H7 (cell line): ENCODE measurements around the gene SYNJ1. TPM values are rescaled to one million over a fixed set of nuclear protein-coding genes. Genes with fewer than 3 reads are reported as not detected.
"Not testable (repeated sequence)": the region's sequence is repeated elsewhere in the genome, so short reads cannot be mapped to it uniquely, and the experiment has no call there.

ENCODE experiments used
- DNase-seq: peaks from one replicate; pipeline ENCODE4 v3.0.0; 2012
- H3K27me3 ChIP-seq: 2 replicates; pipeline ENCODE4 v1.6.0; 2011; ENCODE audit warnings: mild to moderate bottlenecking, low read length; ENCODE audit not compliant: control insufficient read depth, insufficient read depth
- H3K36me3 ChIP-seq: replicated peaks from 2 replicates; pipeline ENCODE4 v1.5.1; 2011; ENCODE audit warnings: low read length; ENCODE audit not compliant: control insufficient read depth, insufficient read depth
- H3K4me3 ChIP-seq: 2 replicates; pipeline ENCODE4 v1.5.1; 2011; ENCODE audit warnings: low read depth, mild to moderate bottlenecking, control low read depth, low read length, moderate library complexity; ENCODE audit not compliant: insufficient read depth
- total RNA-seq: library from RNA; depleted of rRNA; stranded (reverse); fragments of >200 nt; shearing (Covaris generic); gene quantifications from 2 replicates; pipeline ENCODE4 v1.2.3, GENCODE V29; 2014; rRNA removed

Gene SYNJ1
- total RNA-seq, result 0.97 and 1.2 TPM in 2 replicates

- Histone ChIP-seq H3K4me3 (peak within 1 kb of the TSS; percentile 84), H3K27me3 (no peaks in the 10 kb centered on the region), H3K36me3 (no peaks in the 10 kb centered on the region)
- DNase-seq, result peak; percentile 95
These were observed at the start of gene SYNJ1 for GRCh38 chr21:32727687-32728455. Gene SYNJ1, minus strand, starts transcription at chr21:32728013. Its CDS starts 1,118 bp downstream, at chr21:32726895.

GRCh38 chr21:32777269-32777668 lies 49.5 kb upstream of the SYNJ1 start:
- Histone ChIP-seq H3K36me3 (no peaks in the 10 kb centered on the region), H3K27me3 (no peaks in the 10 kb centered on the region), H3K4me3 (no peak overlapping the region)
- DNase-seq, result no peak

DNA sequence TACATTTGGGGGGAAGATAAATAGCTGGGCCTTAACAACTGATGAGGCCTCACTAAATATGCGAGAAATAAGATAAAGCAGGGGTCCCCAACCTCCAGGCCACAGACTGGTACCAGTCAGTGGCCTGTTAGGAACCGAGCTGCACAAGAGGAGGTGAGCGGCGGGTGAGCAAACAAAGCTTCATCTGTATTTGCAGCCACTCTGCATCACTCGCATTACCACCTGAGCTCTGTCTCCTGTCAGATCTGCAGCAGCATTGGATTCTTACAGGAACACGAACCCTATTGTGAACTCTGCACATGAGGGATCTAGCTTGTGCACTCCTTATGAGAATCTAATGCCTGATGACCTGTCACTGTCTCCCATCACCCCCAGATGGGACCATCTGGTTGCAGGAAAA lies 48.9 kb upstream of the SYNJ1 start:
- Histone ChIP-seq H3K4me3 (no peak overlapping the region), H3K27me3 (no peaks in the 10 kb centered on the region), H3K36me3 (no peaks in the 10 kb centered on the region)
- DNase-seq, result no peak

- not testable (repeated sequence) for H3K36me3 ChIP-seq, H3K27me3 ChIP-seq, DNase-seq, H3K4me3 ChIP-seq
These were observed 45.2 kb upstream of the SYNJ1 start for GRCh38 chr21:32773048-32773344.

DNA sequence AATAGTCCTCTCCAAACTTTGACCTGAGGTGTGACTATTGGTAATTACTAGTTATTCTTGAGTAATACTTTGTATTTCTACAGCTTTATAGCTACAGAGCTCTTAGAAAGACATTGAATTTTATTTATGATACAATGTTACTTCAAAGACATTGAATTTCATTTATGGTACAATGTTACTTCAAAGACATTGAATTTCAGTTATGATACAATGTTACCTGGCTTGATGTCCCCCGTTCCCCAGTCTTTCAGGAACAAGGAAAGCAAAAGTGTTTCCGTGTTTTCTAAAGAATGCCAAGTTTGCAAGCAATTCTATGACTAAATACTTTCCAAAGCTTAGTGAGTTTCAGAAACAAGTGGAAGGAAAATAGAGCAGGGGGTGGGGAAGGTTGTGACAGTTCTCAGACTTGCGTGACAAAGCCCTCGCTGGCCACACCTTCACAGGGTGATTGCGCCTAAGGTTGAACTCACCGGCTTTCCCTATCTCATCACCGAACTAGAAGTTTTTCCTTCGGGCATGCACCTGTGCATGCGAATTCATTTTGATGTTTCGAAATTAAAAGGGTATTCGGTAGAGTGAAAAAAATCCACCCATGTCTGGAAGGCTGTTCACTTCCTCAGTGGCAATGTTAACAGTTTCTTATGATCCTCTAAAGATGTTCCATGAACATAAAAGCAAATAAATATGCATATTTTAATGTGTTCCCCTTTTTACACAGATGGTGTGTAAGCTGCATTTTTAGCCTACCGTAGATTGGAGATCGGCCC lies 44.7 kb upstream of the SYNJ1 start:
- no peak for DNase-seq
- Histone ChIP-seq H3K36me3 (peaks cover 3% of the 10 kb centered on the region; the same call in 1 of the 2 replicates), H3K27me3 (no peaks in the 10 kb centered on the region), H3K4me3 (peak overlapping the region; percentile 93)

DNA sequence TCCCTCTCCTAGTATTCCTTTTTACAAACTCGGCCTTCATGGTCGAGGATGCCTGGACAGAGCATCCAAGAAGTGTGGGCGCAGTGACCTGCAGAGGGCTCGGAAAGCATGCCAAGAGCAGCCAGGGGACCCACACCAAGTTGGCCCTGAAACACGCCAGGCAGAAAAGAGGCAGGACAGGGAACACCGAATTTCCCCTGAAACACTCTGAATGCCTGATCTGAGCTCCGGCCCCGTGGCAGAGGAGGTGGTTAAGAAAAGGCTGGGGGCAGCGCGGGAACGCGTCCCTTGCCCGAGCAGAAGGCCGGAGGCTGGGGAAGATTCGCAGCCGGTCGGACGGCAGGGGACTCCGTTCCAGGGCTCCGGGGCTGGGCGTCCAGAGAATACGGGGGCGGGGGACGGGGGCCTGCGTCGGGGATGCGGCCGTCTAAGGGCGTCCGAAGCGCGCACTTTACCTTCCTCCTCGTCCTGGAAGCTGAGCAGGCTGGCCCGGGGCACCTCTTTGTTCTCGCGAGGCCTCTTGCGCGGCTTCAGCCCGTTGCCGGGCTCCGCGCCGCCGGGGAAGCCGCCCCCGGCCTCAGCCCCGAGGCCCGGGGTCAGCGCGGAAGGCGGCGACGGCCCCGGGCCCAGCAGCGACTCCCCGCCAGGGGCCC lies 43.2 kb upstream of the SYNJ1 start:
- no peak for DNase-seq
- Histone ChIP-seq H3K27me3 (no peaks in the 10 kb centered on the region), H3K36me3 (peaks cover 9% of the 10 kb centered on the region), H3K4me3 (peak overlapping the region; percentile 93)

GRCh38 chr21:32768530-32768929 lies 40.7 kb upstream of the SYNJ1 start:
- H3K36me3 ChIP-seq, result peaks cover 13% of the 10 kb centered on the region
- DNase-seq, result no peak
- no peaks in the 10 kb centered on the region for H3K27me3 ChIP-seq
- no peak overlapping the region for H3K4me3 ChIP-seq

- Histone ChIP-seq H3K27me3 (no peaks in the 10 kb centered on the region), H3K36me3 (peaks cover 31% of the 10 kb centered on the region), H3K4me3 (no peak overlapping the region)
- DNase-seq, result no peak
These were observed 37.2 kb upstream of the SYNJ1 start for GRCh38 chr21:32765058-32765457.

- DNase-seq, result no peak
- no peaks in the 10 kb centered on the region for H3K27me3 ChIP-seq
- H3K4me3 ChIP-seq, result no peak overlapping the region
- H3K36me3 ChIP-seq, result peaks cover 37% of the 10 kb centered on the region
These were observed 36.4 kb upstream of the SYNJ1 start for GRCh38 chr21:32764186-32764585.

DNA sequence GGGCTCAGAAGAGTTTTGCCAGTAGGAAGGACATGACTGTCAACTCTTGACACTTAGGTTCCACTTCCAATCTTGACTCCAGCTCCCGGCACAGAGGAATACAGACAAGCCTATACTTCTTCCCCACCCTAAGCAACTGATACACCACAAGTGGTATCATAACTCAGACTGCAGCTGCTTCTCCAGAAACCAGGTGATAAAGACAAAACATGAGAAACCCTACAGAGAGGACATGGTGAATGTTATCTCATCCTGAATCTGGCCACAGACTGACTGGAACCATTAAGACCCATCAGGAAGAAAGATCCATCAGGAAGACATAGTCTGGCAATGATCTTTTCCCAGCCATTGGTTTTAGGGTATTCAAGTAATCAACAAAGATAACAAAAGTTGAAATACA lies 30.0 kb upstream of the SYNJ1 start:
- peaks cover 35% of the 10 kb centered on the region for H3K36me3 ChIP-seq

DNA sequence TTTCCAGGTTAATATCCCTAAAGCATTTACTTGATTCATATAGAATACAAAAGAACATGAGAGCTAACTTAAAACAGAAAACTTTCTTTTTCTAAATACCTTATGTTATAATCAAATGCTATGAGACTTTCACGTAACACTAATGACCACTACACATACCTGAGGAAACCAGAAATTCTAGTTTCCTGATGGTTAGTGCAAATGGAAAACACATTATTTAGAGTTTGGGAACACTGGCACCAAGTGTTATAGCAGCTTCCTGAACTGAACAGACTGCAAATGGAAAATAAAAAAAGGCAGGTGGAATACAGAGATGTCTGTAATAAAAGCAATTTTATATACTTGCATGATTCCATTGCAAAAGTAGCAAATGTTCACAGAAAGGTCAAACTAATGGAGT lies 28.3 kb upstream of the SYNJ1 start:
- no peak overlapping the region for H3K4me3 ChIP-seq
- H3K27me3 ChIP-seq, result no peaks in the 10 kb centered on the region
- H3K36me3 ChIP-seq, result peaks cover 32% of the 10 kb centered on the region
- DNase-seq, result no peak

More for the DNA sequence above, 30.0 kb upstream of the SYNJ1 start:
- Histone ChIP-seq H3K4me3 (no peak overlapping the region), H3K27me3 (no peaks in the 10 kb centered on the region)
- no peak for DNase-seq

GRCh38 chr21:32753818-32754585 lies 26.2 kb upstream of the SYNJ1 start:
- H3K36me3 ChIP-seq, result peaks cover 28% of the 10 kb centered on the region

DNA sequence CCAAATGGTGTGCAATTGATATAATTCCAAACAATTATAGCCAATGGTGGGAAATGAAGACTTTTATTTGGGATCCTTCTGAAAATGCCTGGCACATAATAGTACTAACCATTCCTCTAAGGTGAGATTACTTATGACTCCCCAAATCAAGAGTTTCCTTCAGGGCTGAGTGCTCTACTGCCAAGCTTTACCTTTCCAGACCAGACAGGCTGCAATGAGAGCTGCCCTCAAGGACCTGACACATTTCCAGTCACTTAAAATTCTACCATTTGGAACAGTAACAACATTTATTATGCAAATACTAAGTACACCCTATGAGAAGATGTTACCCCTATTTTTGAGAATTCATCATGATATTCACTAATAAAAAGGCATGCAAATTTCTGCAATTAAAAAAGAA lies 22.6 kb upstream of the SYNJ1 start:
- DNase-seq, result no peak
- Histone ChIP-seq H3K36me3 (peaks cover 31% of the 10 kb centered on the region), H3K27me3 (no peaks in the 10 kb centered on the region)

More at GRCh38 chr21:32753818-32754585, 26.2 kb upstream of the SYNJ1 start:
- DNase-seq, result no peak
- Histone ChIP-seq H3K27me3 (no peaks in the 10 kb centered on the region), H3K4me3 (no peak overlapping the region)

GRCh38 chr21:32749662-32750061 lies 21.8 kb upstream of the SYNJ1 start:
- H3K27me3 ChIP-seq, result no peaks in the 10 kb centered on the region
- H3K4me3 ChIP-seq, result no peak overlapping the region
- peaks cover 32% of the 10 kb centered on the region for H3K36me3 ChIP-seq
- DNase-seq, result no peak

More for the DNA sequence above, 22.6 kb upstream of the SYNJ1 start:
- no peak overlapping the region for H3K4me3 ChIP-seq
